SK-MEL-5 (cell line): ENCODE measurements around the gene NDUFAF2. TPM values are rescaled to one million over a fixed set of nuclear protein-coding genes. Genes with fewer than 3 reads are reported as not detected.

ENCODE experiments used
- DNase-seq: peaks from one replicate; pipeline ENCODE4 v3.0.0-alpha.2; 2016; ENCODE audit warnings: low read depth, low spot score
- in situ Hi-C: cut with HindIII; loops from 2 replicates; pipeline ENCODE4 v1.10.0; 2016; ENCODE audit warnings: low sequenced_read_pairs, high pct_unique_total_duplicates, low pct_unique_long_range_greater_than_20kb
- polyA plus RNA-seq, 2 experiments: library from polyadenylated mRNA; depleted of rRNA; stranded (reverse); fragments of >200 nt; gene quantifications; 2 replicates each; pipeline ENCODE4 v1.2.3, GENCODE V29; 2015
- total RNA-seq: library from RNA; depleted of rRNA; stranded (reverse); fragments of >200 nt; shearing (Covaris generic); gene quantifications from 2 replicates; pipeline ENCODE4 v1.2.3, GENCODE V29; 2014; rRNA removed

Gene NDUFAF2, protein sequence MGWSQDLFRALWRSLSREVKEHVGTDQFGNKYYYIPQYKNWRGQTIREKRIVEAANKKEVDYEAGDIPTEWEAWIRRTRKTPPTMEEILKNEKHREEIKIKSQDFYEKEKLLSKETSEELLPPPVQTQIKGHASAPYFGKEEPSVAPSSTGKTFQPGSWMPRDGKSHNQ
- 47.8 and 60.3 TPM in 2 replicates for total RNA-seq
- 26.5 and 45.7 TPM in 2 replicates for polyA plus RNA-seq (2015; cell fraction: cytosol; rRNA removed)
- 1.6 and 8.5 TPM in 2 replicates for polyA plus RNA-seq (2015; cell fraction: nucleus; rRNA removed)

DNA sequence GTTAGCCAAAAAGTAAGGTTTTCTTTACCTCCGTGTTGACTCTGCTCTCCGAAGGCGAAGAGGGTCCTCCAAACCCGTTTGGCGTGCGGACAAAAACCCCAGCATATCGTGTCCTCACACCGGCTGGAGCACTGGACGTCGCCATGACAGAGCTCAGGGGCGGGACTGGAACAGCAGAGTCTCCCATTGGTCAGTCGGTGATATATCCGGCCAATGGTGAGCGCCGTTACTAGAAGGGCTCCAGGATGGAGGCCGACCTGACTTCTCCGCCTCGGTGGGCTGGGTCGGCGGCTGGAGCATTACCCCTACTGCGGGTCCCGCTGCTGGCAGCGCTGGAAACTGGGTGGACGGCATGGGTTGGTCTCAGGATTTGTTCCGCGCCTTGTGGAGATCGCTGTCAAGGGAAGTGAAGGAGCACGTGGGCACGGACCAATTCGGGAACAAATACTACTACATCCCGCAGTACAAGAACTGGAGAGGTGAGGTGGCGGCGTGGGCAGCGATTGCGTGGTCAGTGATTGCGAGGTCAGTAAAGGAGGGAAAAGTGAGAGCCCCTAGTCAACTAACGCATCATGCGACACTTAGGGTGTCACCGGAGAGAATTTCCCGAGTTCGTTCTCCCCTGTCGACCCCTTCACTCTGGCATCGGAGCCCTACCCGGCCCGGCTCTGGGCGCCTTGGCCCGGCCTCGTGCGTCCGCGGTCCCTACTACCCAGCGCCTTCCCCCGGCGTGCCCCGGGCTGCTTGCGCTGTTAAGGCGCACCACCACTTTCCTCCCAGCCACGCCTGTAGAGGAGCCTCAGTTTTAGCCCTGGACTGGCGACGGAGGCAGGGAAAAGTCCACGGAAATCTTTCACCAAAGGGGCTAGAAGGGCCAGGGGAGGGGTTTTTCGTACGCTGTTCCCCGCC lies at the start of gene NDUFAF2, which contains the start of gene ERCC8:
Gene NDUFAF2, plus strand, starts transcription at position 302 of the 909 bp plus-strand sequence. Its CDS starts 51 bp downstream, at position 353.
Gene ERCC8, minus strand, starts transcription at position 167 of the 909 bp plus-strand sequence. Its CDS starts 62 bp downstream, at position 105.
- DNase-seq = peak; percentile 94
- in situ Hi-C loops = loop anchor here (25.0 kb wide), 1 partner anchor 258 kb away; no protein-coding TSS in a partner anchor

DNA sequence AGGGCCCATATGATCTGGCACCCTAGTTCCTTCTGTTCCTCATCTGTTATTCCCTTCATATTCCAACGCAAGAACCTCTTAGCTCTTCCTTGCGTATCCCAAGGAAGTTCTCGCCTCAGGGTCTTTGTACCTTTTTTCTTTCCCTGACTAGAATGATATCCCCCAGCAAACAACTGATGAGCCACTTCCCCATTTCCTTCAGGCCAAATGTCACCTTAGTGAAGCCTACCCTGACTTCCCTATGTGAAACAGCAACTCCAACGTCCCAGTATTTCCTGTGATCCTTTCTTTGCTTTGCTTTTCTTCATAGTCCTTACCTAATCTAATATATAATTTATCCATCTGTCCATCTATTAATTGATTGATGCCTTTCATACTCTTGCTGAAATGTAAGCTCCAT lies 48.0 kb upstream of the NDUFAF2 start:
- no peak for DNase-seq
- in situ Hi-C loops = no loop called here

DNA sequence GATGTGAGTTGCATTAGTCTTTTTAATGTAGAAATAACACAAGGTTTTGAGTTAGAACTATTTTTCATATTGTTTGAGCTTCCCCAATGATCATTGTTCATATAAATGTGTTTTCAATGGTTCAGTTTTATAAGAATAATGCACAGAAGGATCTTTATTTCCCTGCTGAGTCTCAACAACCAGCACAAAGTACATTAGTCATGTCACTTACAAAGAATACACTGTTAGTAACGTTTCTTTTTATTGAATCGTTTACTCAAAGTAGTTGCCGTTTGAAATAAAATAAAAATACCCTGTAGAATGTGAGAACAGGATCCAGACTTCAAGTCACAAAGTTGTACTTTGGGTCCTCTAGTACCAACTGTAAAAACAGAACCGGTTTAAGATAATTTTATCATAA lies 41.6 kb upstream of the NDUFAF2 start:
- in situ Hi-C loops = no loop called here
- peak; percentile 87 for DNase-seq

DNA sequence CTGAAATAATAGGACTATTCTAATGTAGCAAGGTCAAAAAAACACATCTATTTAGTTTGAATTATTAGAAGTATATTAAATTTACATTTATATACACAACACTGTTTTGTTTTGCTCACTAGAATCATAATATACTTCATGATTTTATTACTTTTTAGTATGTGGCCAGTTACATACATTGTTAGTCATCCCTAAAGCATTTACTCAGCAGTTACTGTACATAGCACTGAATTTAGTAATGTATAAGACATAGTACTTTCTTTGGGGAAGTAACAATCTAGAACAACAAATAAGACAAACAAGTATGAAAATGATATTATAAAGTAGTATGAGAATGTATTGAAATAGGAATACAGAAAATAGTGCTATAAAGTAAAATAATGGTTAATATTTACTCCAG lies 28.4 kb upstream of the NDUFAF2 start:
- in situ Hi-C loops = no loop called here
- no peak for DNase-seq

DNA sequence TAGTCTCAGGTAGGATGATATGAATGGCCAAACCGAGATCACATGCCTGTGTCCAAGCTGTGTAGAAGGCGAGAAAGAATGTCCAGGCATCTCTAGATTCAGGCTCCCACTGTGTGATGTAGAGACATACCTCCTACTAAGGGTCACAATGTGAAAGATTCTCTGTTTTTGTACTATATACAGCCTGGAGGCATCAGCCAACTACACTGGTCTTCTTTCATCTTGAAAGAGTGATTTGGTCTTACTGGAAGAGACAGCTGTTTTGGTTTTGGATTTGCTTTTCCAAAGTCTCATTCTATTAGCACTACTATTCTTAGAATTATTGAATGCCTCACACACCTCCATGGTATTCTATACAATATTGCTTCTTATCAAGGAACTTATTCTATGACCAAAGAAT lies 26.5 kb upstream of the NDUFAF2 start:
- DNase-seq = peak; percentile 54
- in situ Hi-C loops = no loop called here

DNA sequence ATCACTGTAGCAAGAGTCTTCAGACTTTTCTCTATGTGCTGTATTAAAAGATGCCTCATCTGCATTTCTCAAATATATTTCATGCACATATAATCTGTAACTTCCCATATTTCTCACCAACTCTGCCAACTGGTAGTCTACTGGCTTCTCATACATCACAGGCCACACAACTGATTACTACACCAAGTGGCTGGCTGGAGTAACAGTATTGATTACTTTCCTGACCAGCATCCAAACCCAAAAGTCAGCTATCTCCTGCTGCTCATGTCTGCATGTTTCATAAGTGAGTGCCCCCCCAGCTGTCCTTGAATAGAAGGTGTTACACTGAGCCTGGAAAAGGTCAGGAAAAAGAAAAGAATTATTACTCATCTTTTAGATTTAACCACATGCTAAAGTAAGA lies 17.6 kb upstream of the NDUFAF2 start:
- no peak for DNase-seq
- in situ Hi-C loops = loop anchor here (25.0 kb wide), 1 partner anchor 240 kb away; no protein-coding TSS in a partner anchor

DNA sequence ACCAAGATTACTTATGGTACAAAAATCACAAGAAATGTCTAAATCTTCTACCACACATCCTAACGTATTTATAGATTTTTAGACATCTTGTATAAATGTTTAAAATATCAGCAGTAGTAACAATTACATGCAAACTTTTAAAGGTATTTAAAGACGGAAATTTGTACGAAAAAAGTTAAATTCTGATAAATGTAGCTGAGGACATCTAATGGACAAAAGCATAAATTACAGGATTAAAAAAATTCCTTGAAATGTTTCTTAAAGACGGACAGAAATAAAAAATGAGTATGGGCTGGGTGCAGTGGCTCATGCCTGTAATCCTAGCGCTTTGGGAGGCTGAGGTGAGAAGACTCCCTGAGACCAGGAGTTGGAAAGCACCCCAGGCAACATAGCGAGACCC lies 16.0 kb upstream of the NDUFAF2 start:
- in situ Hi-C loops = loop anchor here (25.0 kb wide), 1 partner anchor 242 kb away; no protein-coding TSS in a partner anchor
- DNase-seq = peak; percentile 41

DNA sequence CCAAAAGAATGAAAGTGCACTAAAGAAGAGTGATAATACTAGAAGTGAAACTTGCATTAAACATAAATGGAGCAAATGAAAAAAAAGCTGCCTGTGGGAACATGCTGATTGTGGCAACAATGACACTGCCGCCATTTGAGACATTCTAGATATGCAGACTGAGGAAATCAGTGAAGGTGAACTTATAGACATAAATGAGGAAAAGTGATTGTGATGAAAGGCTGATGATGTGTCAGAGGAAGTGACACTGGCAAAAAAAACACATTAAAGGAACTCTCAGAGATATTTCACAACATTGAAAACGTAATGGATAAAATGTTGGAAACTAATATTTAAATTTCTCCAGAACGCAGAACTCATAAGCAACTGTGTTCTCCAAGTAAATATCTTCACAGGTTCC lies 1.4 kb upstream of the NDUFAF2 start:
- no peak for DNase-seq

DNA sequence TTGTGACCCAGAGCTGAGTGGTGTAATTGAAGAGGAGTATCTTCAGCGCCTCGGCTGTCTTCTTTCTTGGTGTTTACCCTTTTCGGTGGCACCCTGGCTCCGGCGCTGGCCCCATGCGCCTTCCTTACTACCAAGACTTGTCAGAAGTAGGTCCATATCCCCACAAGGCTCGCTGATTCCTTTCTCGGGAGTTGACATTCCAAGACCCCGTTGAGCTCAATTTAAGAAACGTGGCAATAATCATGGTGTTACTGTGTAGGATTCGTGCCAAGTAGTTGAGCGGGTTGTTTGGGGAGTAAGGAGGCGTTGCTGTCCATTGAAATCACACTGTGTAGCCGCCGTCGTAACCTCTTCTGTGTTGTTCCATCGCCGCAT lies 795 bp downstream of the NDUFAF2 start:
- DNase-seq = peak; percentile 36
- in situ Hi-C loops = loop anchor here (25.0 kb wide), 1 partner anchor 258 kb away; no protein-coding TSS in a partner anchor

More for the DNA sequence above, 1.4 kb upstream of the NDUFAF2 start:
- in situ Hi-C loops = loop anchor here (25.0 kb wide), 1 partner anchor 256 kb away; no protein-coding TSS in a partner anchor

DNA sequence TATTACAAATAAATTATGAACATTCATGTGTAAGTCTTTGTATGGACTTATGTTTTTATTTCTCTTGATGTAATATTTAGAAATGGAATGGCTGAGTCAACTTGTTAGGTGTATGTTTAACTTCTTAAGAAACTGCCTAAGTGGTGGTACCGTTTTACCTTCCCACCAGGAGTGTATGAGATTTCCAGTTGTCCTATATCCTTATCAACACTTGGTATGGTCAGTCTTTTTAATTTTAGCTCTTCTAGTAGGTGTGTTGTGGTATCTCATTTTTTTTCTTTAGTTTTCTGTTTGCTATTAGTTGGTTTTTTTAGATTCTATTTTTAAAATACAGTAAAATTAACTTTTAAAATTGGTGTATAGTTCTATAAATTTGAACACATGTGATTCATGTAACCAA lies 3.7 kb downstream of the NDUFAF2 start:
- in situ Hi-C loops = loop anchor here (25.0 kb wide), 1 partner anchor 261 kb away; no protein-coding TSS in a partner anchor
- no peak for DNase-seq

DNA sequence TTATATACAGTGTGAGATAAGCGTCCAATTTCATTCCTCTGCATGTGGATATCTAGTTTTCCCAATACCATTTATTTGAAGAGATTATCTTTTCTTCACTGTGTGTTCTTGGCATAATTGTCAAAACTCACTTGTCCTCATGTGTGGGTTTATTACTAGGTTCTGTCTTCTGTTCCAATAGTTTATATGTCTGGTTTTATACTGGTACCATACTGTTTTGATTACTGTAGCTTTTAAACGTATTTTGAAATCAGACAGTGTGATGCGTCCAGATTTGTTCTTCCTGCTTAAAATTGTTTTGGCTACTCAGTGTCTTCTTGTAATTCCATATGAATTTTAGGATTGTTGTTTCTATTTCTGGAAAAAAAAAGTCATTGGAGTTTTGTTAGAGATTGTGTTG lies 10.2 kb downstream of the NDUFAF2 start:
- in situ Hi-C loops = no loop called here
- no peak for DNase-seq

DNA sequence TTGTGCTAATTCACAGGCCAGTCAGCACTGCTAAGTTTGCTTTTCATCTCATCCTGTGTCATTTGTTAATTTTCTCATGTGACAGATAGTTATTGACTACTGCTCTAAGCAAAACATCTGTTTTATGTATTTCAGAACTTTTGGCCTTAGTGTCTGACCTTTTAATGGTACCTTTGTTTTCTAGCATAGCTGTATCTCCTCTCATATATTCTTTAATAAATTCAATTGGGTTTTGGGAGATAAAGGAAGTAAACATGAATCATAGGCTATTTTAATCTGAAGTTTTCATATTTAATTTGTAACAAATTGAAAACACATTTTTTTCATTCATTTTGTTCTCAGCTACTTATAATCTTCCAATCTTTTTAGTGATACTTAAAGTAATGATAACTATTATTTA lies 13.1 kb downstream of the NDUFAF2 start:
- DNase-seq = no peak
- in situ Hi-C loops = no loop called here

DNA sequence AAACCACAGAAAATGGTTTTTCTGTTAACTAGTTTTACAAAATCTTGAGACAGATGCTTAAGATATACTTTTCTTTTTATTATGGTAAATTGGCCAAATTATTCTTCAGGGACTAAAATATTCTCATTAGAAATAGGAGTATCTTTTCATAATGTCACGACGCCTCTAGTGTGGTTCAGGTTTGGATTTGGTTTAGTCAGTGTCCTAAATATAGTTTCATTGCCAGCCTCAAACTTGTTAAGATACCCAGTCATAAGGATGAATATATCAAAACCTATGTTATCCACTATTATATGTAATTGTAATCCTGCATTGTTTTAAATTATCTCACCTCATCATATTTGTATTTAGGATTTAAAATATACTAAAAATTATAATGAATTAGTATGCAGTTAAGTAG lies 13.7 kb downstream of the NDUFAF2 start:
- DNase-seq = no peak
- in situ Hi-C loops = no loop called here

DNA sequence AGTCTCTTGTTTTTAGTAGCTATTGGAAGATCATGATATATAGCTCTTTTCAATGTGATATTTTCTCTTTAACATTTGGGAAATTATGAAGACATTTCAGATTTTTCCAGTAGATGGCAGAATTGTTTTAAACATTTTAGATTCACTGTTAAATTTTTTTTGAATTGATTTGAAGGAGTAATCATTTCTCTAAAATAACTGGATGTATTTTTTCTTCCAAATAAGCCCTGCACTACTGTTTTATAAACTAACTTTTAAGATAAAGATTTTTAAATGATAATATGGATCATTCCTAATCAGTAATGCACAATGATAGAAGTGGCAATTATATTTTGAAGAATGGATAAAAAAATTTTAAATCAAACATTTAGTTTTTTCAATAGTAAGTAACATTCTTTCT lies 14.2 kb downstream of the NDUFAF2 start:
- in situ Hi-C loops = no loop called here
- peak; percentile 52 for DNase-seq

DNA sequence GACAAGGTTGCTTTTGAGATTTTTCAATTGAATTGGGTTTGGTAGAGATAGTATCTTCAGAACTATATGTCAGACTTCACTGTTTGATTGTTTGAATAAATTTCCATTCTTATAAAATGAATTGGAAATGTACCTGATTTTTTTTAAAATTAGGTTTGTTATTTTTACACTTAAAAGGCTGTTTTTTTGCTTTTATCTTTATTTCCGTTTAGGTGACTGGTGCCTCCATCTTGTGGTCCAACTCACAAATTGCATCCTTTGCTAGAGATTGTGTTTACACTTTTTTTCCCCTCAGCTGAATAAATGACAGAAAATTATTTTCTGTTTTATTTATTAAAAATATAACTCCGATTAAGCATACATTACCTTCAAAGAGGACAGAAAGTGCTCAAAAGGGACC lies 15.6 kb downstream of the NDUFAF2 start:
- peak; percentile 25 for DNase-seq
- in situ Hi-C loops = no loop called here

DNA sequence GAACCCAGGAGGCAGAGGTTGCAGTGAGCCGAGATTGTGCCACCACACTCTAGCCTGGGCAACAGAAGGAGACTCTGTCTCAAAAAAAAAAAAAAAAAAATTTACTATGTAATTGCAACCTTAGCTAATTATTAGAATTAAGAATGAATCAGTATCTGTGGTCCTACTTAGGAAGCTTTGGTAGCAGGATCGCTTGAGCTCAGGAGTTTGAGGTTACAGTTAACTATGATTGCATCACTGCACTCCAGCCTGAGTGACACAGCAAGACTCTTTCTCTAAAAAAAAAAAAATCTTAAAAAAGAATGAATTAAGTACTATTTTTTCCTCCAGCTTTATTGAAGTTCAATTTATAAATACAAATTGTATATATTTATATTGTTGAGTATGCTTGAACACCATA lies 16.7 kb downstream of the NDUFAF2 start:
- no peak for DNase-seq
- in situ Hi-C loops = no loop called here

DNA sequence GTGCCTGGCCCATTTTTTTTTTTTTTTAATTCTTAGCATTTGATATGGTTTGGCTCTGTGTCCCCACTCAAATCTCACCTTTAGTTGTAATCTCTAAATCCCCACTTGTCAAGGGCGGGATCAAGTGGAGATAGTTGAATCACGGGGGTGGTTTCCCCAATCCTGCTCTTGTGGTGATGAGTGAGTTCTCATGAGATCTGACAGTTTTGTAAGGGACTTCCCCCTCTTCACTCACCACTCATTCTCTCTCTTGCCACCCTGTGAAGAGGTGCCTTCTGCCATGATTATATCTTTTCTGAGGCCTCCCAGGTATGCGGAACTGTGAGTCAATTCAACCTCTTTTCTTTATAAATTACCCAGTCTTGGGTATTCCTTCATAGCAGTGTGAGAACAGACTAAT lies 27.2 kb downstream of the NDUFAF2 start:
- in situ Hi-C loops = no loop called here
- DNase-seq = no peak

DNA sequence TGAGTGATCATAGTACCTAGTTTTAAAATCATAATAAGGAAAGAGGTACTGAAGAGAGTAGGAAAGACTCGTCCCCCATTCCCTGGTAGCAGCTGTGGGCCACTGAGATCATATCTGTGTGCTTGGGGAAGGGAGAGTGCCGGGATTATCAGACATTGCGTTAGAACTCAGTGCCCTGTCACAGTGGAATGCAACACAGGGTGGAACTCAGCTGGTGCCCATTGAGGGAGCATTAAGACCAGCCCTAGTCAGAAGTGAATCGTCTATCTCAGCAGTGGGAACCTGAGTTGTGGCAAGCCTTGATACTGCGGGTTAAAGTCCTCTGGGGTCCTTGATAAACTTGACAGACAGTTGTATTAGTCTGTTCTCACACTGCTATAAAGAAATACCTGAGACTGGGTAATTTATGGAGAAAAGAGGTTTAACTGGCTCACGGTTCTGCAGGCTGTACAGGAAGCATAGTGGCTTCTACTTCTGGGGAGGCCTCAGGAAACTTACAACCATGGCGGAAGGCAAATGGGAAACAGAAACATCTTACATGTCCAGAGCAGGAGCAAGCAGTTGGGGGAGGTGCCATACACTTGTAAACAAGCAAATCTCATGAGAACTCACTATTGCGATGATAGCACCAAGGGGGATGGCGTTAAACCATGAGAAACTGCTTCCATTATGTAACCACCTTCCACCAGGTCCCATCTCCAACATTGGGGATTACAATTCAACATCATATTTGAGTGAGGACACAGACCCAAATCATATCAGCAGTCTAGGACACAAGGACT lies 33.1 kb downstream of the NDUFAF2 start:
- in situ Hi-C loops = no loop called here
- no peak for DNase-seq
